Lower lobe of right lung (tissue), 2 donors: ENCODE data around the gene CDSN. TPM values are rescaled to one million over a fixed set of nuclear protein-coding genes. Genes with fewer than 3 reads are reported as not detected.

ENCODE experiments used
- ATAC-seq, 2 donors: fragments of 200-7000 bp; cut with Tn5 transposase; one replicate each; pipeline ENCODE4 v1.9.1; 2020 to 2022; ENCODE audit warnings: mild to moderate bottlenecking in 2 of 2, moderate library complexity in 2 of 2
- DNase-seq: peaks from one replicate; pipeline ENCODE4 v3.0.0-alpha.2; 2020
- H3K27ac ChIP-seq: fragments of 200-600 bp; one replicate; pipeline ENCODE4 v1.8.0; 2022
- H3K27me3 ChIP-seq: fragments of 200-600 bp; one replicate; pipeline ENCODE4 v1.8.0; 2022; ENCODE audit warnings: low read depth
- H3K36me3 ChIP-seq: fragments of 200-600 bp; one replicate; pipeline ENCODE4 v1.8.0; 2022; ENCODE audit warnings: mild to moderate bottlenecking
- H3K4me1 ChIP-seq: fragments of 200-600 bp; one replicate; pipeline ENCODE4 v1.8.0; 2022
- H3K4me3 ChIP-seq: fragments of 200-600 bp; one replicate; pipeline ENCODE4 v1.8.0; 2022; ENCODE audit warnings: mild to moderate bottlenecking
- H3K9me3 ChIP-seq: fragments of 200-600 bp; one replicate; pipeline ENCODE4 v1.8.0; 2022
- CTCF ChIP-seq: fragments of 200-600 bp; IDR thresholded peaks from one replicate; pipeline ENCODE4 v1.8.0; 2022; ENCODE audit warnings: antibody characterized with exemption, mild to moderate bottlenecking
- intact Hi-C: fragments of 100-400 bp; cut with DNase I; formaldehyde crosslinking; loops from one replicate; pipeline ENCODE4 v1.11.0; 2022
- total RNA-seq: library from RNA; stranded (reverse); fragmentation: NEBNext Ultra II Directional; extraction: Animal tissue kit (Norgen Biotek cat#: 25700); gene quantifications from one replicate; pipeline ENCODE4 v1.2.1, GENCODE V29; 2021
- donor health status: DM: no; HTN: yes; CAD: no; lungs with severe emphysema.

Gene CDSN
- total RNA-seq, 1 donor from 2014 or later: not detected

- DNase-seq: no peak
- Histone ChIP-seq H3K4me1 (peaks cover 32% of the 10 kb centered on the region), H3K27me3 (no peaks in the 10 kb centered on the region), H3K9me3 (no peaks in the 10 kb centered on the region), H3K36me3 (no peaks in the 10 kb centered on the region), H3K27ac (no peak overlapping the region), H3K4me3 (no peak overlapping the region)
- intact Hi-C loops: no loop called here
- no peak for ATAC-seq
- no peak for TF ChIP-seq CTCF
These were observed 2.1 kb downstream of the CDSN start for GRCh38 chr6:31118178-31118577.

- DNase-seq: no peak
- intact Hi-C loops: no loop called here
- Histone ChIP-seq H3K27me3 (no peaks in the 10 kb centered on the region), H3K9me3 (no peaks in the 10 kb centered on the region), H3K4me1 (peaks cover 20% of the 10 kb centered on the region), H3K4me3 (no peak overlapping the region), H3K27ac (no peak overlapping the region), H3K36me3 (no peaks in the 10 kb centered on the region)
- no peak for TF ChIP-seq CTCF
- ATAC-seq: no peak
These were observed 3.4 kb downstream of the CDSN start for GRCh38 chr6:31116661-31117385.

GRCh38 chr6:31115941-31116560 is 4.2 kb downstream of the CDSN start:
- peaks cover 20% of the 10 kb centered on the region for H3K4me1 ChIP-seq
- no peak for TF ChIP-seq CTCF
- no peaks in the 10 kb centered on the region for H3K36me3 ChIP-seq
- DNase-seq (no peak), ATAC-seq (no peak)
- H3K4me3 ChIP-seq: no peak overlapping the region
- no peak overlapping the region for H3K27ac ChIP-seq
- H3K27me3 ChIP-seq: no peaks in the 10 kb centered on the region
- no peaks in the 10 kb centered on the region for H3K9me3 ChIP-seq
- intact Hi-C loops: no loop called here

GRCh38 chr6:31114970-31115849 is 5.0 kb downstream of the CDSN start:
- no peak for DNase-seq

More at GRCh38 chr6:31114970-31115849, 5.0 kb downstream of the CDSN start:
- H3K9me3 ChIP-seq: no peaks in the 10 kb centered on the region
- no peaks in the 10 kb centered on the region for H3K36me3 ChIP-seq
- H3K27ac ChIP-seq: peak overlapping the region; percentile 58
- H3K4me1 ChIP-seq: peaks cover 20% of the 10 kb centered on the region
- intact Hi-C loops: no loop called here
- peak; percentile 19 for TF ChIP-seq CTCF
- H3K27me3 ChIP-seq: no peaks in the 10 kb centered on the region
- ATAC-seq: peak; percentile 65 to 71
- peak overlapping the region; percentile 31 for H3K4me3 ChIP-seq
